ENCODE data around the gene FSHR. TPM values are rescaled to one million over a fixed set of nuclear protein-coding genes. Genes with fewer than 3 reads are reported as not detected.

FSHR gene
- total RNA-seq, 1 donor: not detected

DNA sequence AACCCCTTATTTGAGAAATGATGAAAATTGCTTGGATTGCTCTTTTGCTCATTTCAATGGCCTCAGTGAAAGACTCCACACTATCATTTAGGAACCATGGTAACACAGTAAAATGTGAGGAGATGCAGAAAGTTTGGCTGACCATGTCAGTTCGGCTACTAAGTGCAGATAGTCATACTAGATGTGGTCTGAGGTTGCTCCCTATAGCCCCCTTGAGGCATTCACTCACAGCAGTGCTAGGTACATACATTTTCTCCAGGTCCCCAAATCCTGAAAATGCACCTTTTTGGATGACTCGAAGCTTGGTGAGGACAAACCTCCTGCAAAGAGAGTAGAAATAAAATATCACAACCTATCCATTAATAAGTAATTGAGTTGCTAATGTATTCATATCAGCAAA lies 86.3 kb downstream of the FSHR start:
- no peak for DNase-seq (ENCODE audit: low read depth)
- no peak overlapping the region for H3K4me3 ChIP-seq (ENCODE audit: low read depth, low read length)
- TF ChIP-seq, protein P1, sequence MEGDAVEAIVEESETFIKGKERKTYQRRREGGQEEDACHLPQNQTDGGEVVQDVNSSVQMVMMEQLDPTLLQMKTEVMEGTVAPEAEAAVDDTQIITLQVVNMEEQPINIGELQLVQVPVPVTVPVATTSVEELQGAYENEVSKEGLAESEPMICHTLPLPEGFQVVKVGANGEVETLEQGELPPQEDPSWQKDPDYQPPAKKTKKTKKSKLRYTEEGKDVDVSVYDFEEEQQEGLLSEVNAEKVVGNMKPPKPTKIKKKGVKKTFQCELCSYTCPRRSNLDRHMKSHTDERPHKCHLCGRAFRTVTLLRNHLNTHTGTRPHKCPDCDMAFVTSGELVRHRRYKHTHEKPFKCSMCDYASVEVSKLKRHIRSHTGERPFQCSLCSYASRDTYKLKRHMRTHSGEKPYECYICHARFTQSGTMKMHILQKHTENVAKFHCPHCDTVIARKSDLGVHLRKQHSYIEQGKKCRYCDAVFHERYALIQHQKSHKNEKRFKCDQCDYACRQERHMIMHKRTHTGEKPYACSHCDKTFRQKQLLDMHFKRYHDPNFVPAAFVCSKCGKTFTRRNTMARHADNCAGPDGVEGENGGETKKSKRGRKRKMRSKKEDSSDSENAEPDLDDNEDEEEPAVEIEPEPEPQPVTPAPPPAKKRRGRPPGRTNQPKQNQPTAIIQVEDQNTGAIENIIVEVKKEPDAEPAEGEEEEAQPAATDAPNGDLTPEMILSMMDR (IDR thresholded peaks at IDR 0.05; ENCODE audit: insufficient read depth, low read depth, low read length): no peak

GRCh38 chr2:49053156-49053555 lies 101.2 kb downstream of the FSHR start:
- TF ChIP-seq, protein P1 (IDR thresholded peaks at IDR 0.05; ENCODE audit: insufficient read depth, low read depth, low read length): no peak
- no peak for DNase-seq (ENCODE audit: low read depth)

DNA sequence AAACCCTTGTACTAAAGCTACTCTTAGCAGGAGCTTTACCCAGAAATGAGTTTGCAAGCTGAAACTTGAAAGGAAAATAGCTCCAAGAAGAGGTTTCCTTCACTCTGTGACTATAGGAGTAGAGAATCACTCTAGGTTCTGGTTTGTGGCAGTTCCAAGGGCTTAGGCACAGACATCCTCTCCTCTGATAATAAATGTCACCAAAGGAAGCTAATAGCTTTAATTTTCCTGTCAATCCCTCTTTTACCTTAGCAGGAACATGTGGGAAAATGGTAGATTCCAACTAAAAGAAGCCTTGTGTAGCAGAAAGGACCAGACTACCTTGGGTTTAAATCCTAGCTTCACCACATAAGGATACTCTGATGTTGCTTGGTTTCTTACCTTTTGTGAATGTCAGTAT lies 104.0 kb downstream of the FSHR start:
- no peak overlapping the region for H3K4me3 ChIP-seq (ENCODE audit: low read depth, low read length)
- TF ChIP-seq, protein P1 (IDR thresholded peaks at IDR 0.05; ENCODE audit: insufficient read depth, low read depth, low read length): no peak
- DNase-seq (ENCODE audit: low read depth): no peak

More at GRCh38 chr2:49053156-49053555, 101.2 kb downstream of the FSHR start:
- H3K4me3 ChIP-seq (ENCODE audit: low read depth, low read length): no peak overlapping the region

DNA sequence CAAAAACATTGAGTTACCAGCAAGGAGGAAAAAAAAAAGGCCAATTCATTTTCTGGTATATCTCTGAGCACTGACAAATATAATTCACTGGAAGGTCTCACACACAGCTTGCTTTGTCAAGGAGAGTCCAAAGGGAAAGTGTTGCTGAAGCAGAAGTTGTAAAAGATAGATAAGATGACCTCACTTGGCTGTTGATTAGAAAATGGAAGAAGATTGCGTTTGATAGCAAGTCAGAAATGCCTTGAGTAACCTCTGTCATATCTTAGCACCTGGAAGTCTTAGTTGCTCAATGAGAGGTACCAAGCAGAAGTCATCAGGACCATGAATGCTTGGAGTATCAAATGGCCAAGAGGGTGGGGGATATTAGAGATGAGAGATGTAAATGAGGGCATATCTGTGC lies 105.2 kb downstream of the FSHR start:
- no peak overlapping the region for H3K4me3 ChIP-seq (ENCODE audit: low read depth, low read length)
- TF ChIP-seq, protein P1 (IDR thresholded peaks at IDR 0.05; ENCODE audit: insufficient read depth, low read depth, low read length): no peak
- DNase-seq (ENCODE audit: low read depth): no peak

GRCh38 chr2:49045083-49045482 lies 109.2 kb downstream of the FSHR start:
- DNase-seq (ENCODE audit: low read depth): no peak
- TF ChIP-seq, protein P1 (IDR thresholded peaks at IDR 0.05; ENCODE audit: insufficient read depth, low read depth, low read length): no peak
- H3K4me3 ChIP-seq (ENCODE audit: low read depth, low read length): no peak overlapping the region

DNA sequence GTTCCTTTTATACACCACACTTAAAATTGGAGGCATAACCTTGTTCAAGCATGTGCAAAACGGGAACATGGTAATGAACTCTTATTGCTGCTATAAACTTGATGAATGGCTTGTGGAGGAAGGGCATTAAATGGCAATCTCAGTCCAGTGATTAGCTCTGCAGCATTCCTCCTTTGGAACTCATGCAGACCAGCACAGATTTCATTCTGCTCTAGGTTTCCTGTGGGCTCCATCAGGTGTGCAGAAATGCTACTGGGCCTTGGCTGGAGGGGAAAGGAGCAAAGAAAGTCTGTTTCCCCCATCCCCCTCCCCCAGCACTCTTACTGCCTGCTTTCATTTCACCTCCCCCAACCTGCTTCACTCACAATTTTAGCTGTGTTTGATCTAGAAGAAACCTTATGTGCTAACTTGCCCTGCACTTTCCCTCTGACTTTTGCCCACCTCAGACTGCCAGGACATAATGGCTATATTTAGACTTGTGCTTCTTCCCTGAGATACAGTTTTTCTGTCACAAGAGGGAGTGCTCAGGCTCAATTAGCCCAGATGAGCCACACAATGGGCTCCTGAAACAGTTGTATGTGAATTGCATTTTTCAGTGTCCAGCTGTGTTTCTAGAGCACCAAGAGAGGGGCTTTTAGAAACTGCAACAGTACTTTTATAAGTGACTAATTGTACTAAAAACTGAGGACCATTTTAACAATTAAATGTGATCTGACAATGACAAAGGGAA lies 109.8 kb downstream of the FSHR start:
- TF ChIP-seq, protein P1 (IDR thresholded peaks at IDR 0.05; ENCODE audit: insufficient read depth, low read depth, low read length): no peak
- DNase-seq (ENCODE audit: low read depth): no peak
- no peak overlapping the region for H3K4me3 ChIP-seq (ENCODE audit: low read depth, low read length)

All from fibroblast of villous mesenchyme (primary cell).